HepG2 (cell line): ENCODE data around the gene PTH2. TPM values are rescaled to one million over a fixed set of nuclear protein-coding genes. Genes with fewer than 3 reads are reported as not detected.

Experiments used
- ATAC-seq: fragments of 200-7000 bp; cut with Tn5 transposase; 3 replicates; pipeline ENCODE4 v1.9.1; 2020; ENCODE audit warnings: mild to moderate bottlenecking, moderate library complexity
- BruUV-seq: library from RNA; stranded (reverse); fragments of 400-500 nt; replicated peaks from 2 replicates; lab custom pipeline; 2021; lab: Mats Ljungman, UMichigan
- CTCF ChIA-PET: fragments of 300-600 bp; formaldehyde crosslinking; extraction: SDS; loops from one replicate; lab custom pipeline; 2021; ENCODE audit warnings: low total read pairs, inconsistent platforms, low intra/inter-chr PET ratio; lab: Yijun Ruan, JAX
- POLR2A ChIA-PET: fragments of 350-600 bp; sonication (Branson Sonifier 250); formaldehyde crosslinking; loops from one replicate; lab custom pipeline; 2020; ENCODE audit warnings: antibody characterized with exemption, inconsistent platforms; lab: Yijun Ruan, JAX
- DNase-seq: peaks from one replicate; pipeline ENCODE4 v3.0.0-alpha.2; 2015; ENCODE audit warnings: low spot score
- FAIRE-seq: peaks from 3 replicates; lab custom pipeline; 2011; peaks lifted over from hg19 to GRCh38; lab: Jason Lieb, UNC
- H2AFZ ChIP-seq: one replicate; pipeline ENCODE4 v1.6.1; 2011; ENCODE audit warnings: low read length, inconsistent platforms
- H3K27ac ChIP-seq: fragments of 300-600 bp; 3 replicates; pipeline ENCODE4 v1.8.0; 2011; ENCODE audit warnings: mixed run types, mild to moderate bottlenecking, mixed read lengths, low read length, inconsistent platforms; ENCODE audit not compliant: insufficient read depth; ENCODE audit errors: extremely low read length
- H3K27me3 ChIP-seq, 2 experiments: fragments of 200-600 bp in 1 of 2; 2 replicates in 1 of 2; 3 replicates in 1 of 2; pipeline versions ENCODE4 v1.6.0 to v1.8.0; 2011; ENCODE audit warnings: low read length in 2 of 2, mild to moderate bottlenecking in 2 of 2, moderate library complexity in 2 of 2, inconsistent platforms in 1 of 2; ENCODE audit not compliant: insufficient read depth in 2 of 2, control insufficient read depth in 1 of 2
- H3K36me3 ChIP-seq, 2 experiments: fragments of 200-600 bp in 1 of 2; replicated peaks in 1 of 2; 2 replicates in 1 of 2; 3 replicates in 1 of 2; pipeline versions ENCODE4 v1.5.1 to v1.8.0; 2011; ENCODE audit warnings: low read length in 2 of 2, inconsistent platforms in 1 of 2; ENCODE audit not compliant: insufficient read depth in 2 of 2, control insufficient read depth in 1 of 2
- H3K4me1 ChIP-seq: 2 replicates; pipeline ENCODE4 v1.5.1; 2012; ENCODE audit warnings: low read length, inconsistent platforms; ENCODE audit not compliant: insufficient read depth
- H3K4me2 ChIP-seq: 2 replicates; pipeline ENCODE4 v1.6.0; 2011; ENCODE audit warnings: low read depth, low read length, inconsistent platforms
- H3K4me3 ChIP-seq, 3 experiments: fragments of 200-600 bp in 1 of 3; sonication (generic), shearing (Covaris generic) in 1 of 3; replicated peaks in 1 of 3; 2 replicates each; pipeline ENCODE4 v1.5.1; 2011 to 2016; ENCODE audit warnings: low read length in 3 of 3, inconsistent platforms in 2 of 3, low read depth in 2 of 3, mild to moderate bottlenecking in 2 of 3, control low read depth in 1 of 3, mixed read lengths in 1 of 3; ENCODE audit not compliant: insufficient read depth in 1 of 3
- H3K79me2 ChIP-seq: one replicate; pipeline ENCODE4 v1.6.1; 2011; ENCODE audit warnings: low read length, inconsistent platforms; ENCODE audit not compliant: insufficient read depth
- H3K9ac ChIP-seq: 2 replicates; pipeline ENCODE4 v1.6.0; 2011; ENCODE audit warnings: mild to moderate bottlenecking, low read depth, low read length, inconsistent platforms; ENCODE audit not compliant: insufficient read depth
- H3K9me3 ChIP-seq: 2 replicates; pipeline ENCODE4 v1.5.1; 2012; ENCODE audit warnings: mild to moderate bottlenecking, low read length
- H4K20me1 ChIP-seq: 2 replicates; pipeline ENCODE4 v1.6.0; 2011; ENCODE audit warnings: inconsistent platforms, mild to moderate bottlenecking, low read length, moderate library complexity; ENCODE audit not compliant: insufficient read depth
- EZH2 ChIP-seq: conservative IDR thresholded peaks from 2 replicates; pipeline ENCODE4 v1.6.1; 2012; ENCODE audit warnings: mild to moderate bottlenecking, low read depth, low read length, moderate library complexity
- HHEX ChIP-seq: IDR thresholded peaks from 2 replicates; pipeline ENCODE4 v1.6.1; 2016; ENCODE audit warnings: control low read depth
- NFIC ChIP-seq: IDR thresholded peaks from 2 replicates; pipeline ENCODE4 v1.6.1; 2012; ENCODE audit warnings: mild to moderate bottlenecking, low read length, inconsistent platforms
- YY1 ChIP-seq: IDR thresholded peaks from 2 replicates; pipeline ENCODE4 v1.6.1; 2011; ENCODE audit warnings: low read length, low read depth, moderate library complexity, mild to moderate bottlenecking; ENCODE audit not compliant: insufficient read depth, insufficient replicate concordance
- ZNF564 ChIP-seq: sonication (generic); formaldehyde crosslinking; IDR thresholded peaks from 2 replicates; pipeline ENCODE4 v1.8.1; 2023; ENCODE audit warnings: mild to moderate bottlenecking, missing genetic modification reagents
- ZNF652 ChIP-seq: IDR thresholded peaks from 2 replicates; pipeline ENCODE4 v1.6.1; 2016; ENCODE audit warnings: low read depth, borderline replicate concordance
- WGBS: methylation state at CpG from one replicate; pipeline ENCODE4 v1.1.6; 2017; ENCODE audit warnings: low lambda C conversion rate; 5-methylcytosine and 5-hydroxymethylcytosine counted together
- in situ Hi-C: cut with HindIII; loops from 2 replicates; pipeline ENCODE4 v1.10.0; 2017; ENCODE audit warnings: low pct_unique_long_range_greater_than_20kb; ENCODE audit not compliant: extremely low pct_ligation_motif_present
- intact Hi-C: fragments of 100-400 bp; cut with micrococcal nuclease; formaldehyde crosslinking; loops from one replicate; pipeline ENCODE4 v1.10.0; 2022; ENCODE audit not compliant: unreplicated experiment
- polyA plus RNA-seq, 8 experiments: library from polyadenylated mRNA; depleted of rRNA in 3 of 8; stranded (reverse) in 7 of 8; unstranded in 1 of 8; fragments of >200 nt; fragmentation: Illumina TruSeq in 4 of 8; extraction: Trizol in 4 of 8; gene quantifications; 2 replicates each; pipeline versions ENCODE4 v1.2.1 to v1.2.3, GENCODE V29; 2011 to 2016; ENCODE audit warnings: low read depth in 4 of 8, missing spikeins in 1 of 8, mixed read lengths in 1 of 8; ENCODE audit not compliant: insufficient read depth in 1 of 8
- total RNA-seq, 5 experiments: library from RNA; depleted of rRNA; stranded (reverse); fragments of >200 nt; fragmentation: Illumina TruSeq; extraction: Trizol; gene quantifications; 2 replicates each; pipeline ENCODE4 v1.2.3, GENCODE V29; 2016; ENCODE audit warnings: low read depth in 1 of 5
- TF ChIP-seq, protein P1 (sequence below): IDR thresholded peaks from 2 replicates; pipeline ENCODE4 v1.6.1; 2016; ENCODE audit warnings: mild to moderate bottlenecking
- TF ChIP-seq, protein P2 (sequence below): sonication (generic); formaldehyde crosslinking; IDR thresholded peaks from 2 replicates; pipeline ENCODE4 v1.5.0; 2020; ENCODE audit warnings: missing genetic modification reagents

The PTH2 gene
- total and polyA plus RNA-seq, 2 of the 13 experiments (the other 11 are each of a cell fraction or from before 2014, with no cell fraction given) = not detected

DNA sequence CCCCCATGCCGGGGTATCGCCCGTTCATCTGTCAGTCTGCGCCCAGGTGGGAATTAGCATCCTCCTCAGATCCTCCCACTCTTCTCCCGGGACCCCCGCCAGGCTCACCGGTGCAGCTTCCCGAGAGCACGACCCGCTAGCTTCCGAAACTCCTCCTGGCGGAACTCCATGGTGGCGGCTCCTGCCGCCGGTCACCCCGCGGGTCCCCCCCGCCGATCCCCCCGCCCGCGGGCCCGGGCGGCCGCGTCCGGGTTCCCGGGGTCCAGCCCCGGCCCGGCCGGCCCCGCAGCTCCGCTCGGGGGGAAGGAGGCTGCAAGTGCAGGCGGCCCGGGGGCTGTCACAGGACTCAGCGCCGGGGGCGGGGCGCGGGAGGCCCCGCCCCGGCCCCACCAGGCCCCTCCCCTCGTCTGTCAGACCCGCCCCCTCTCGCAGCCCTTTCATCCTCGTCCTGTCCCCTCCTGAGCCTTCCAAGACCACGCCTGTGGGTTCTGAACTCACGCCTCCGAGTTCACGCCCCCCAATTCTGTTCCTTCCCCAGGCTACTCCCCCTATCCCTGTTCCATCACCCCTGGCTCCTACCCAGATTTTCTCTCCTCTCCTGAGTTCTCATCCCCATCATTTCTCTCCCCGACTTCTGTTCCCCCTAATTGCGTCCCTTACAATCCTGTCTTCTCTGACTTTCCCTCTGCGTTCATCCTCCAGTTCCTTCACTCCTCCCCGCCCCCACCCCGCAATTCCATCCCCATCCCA is 18.1 kb upstream of the PTH2 start, which contains the start of gene SLC17A7:
Gene SLC17A7, minus strand, starts transcription at position 318 of the 750 bp plus-strand sequence. Its CDS starts 148 bp downstream, at position 170.
- no peaks in the 10 kb centered on the region for H3K79me2 ChIP-seq
- no peaks in the 10 kb centered on the region for H3K9me3 ChIP-seq
- ChIA-PET POLR2A (interaction anchor here (1.0 to 2.1 kb wide), 4 partner anchors 10 to 80 kb away, joined by 3 to 21 read pairs (median 14); partner anchors contain the start of genes ALDH16A1 and PIH1D1), CTCF (no interaction called here)
- DNase-seq (no peak), FAIRE-seq (no peak), ATAC-seq (no peak)
- in situ Hi-C loops = no loop called here
- WGBS = 10% methylated on average over 20 of the region's 56 CpGs
- peaks cover 0 to under 1% of the 10 kb centered on the region in 2 experiments; a peak in 1 of 5 replicates for H3K36me3 ChIP-seq
- peak; percentile 97 for TF ChIP-seq ZNF564
- TF ChIP-seq, protein P1, sequence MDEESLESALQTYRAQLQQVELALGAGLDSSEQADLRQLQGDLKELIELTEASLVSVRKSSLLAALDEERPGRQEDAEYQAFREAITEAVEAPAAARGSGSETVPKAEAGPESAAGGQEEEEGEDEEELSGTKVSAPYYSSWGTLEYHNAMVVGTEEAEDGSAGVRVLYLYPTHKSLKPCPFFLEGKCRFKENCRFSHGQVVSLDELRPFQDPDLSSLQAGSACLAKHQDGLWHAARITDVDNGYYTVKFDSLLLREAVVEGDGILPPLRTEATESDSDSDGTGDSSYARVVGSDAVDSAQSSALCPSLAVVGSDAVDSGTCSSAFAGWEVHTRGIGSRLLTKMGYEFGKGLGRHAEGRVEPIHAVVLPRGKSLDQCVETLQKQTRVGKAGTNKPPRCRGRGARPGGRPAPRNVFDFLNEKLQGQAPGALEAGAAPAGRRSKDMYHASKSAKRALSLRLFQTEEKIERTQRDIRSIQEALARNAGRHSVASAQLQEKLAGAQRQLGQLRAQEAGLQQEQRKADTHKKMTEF (CRISPR knock-in tag) = no peak
- H3K9ac ChIP-seq = no peak within 1 kb of the TSS
- H3K27ac ChIP-seq = no peak within 1 kb of the TSS
- intact Hi-C loops = no loop called here
- BruUV-seq = no TSS peak
- H3K27me3 ChIP-seq = peaks cover 8 to 56% of the 10 kb centered on the region in 2 experiments
- H4K20me1 ChIP-seq = peaks cover 5% of the 10 kb centered on the region; the same call in 1 of the 2 replicates
- peak within 1 kb of the TSS; percentile 26 to 76 (median 70); a peak in 4 of 6 replicates for H3K4me3 ChIP-seq
- peaks cover 18% of the 10 kb centered on the region for H3K4me1 ChIP-seq
- no peak within 1 kb of the TSS for H2AFZ ChIP-seq
- peak within 1 kb of the TSS; percentile 75 for H3K4me2 ChIP-seq

DNA sequence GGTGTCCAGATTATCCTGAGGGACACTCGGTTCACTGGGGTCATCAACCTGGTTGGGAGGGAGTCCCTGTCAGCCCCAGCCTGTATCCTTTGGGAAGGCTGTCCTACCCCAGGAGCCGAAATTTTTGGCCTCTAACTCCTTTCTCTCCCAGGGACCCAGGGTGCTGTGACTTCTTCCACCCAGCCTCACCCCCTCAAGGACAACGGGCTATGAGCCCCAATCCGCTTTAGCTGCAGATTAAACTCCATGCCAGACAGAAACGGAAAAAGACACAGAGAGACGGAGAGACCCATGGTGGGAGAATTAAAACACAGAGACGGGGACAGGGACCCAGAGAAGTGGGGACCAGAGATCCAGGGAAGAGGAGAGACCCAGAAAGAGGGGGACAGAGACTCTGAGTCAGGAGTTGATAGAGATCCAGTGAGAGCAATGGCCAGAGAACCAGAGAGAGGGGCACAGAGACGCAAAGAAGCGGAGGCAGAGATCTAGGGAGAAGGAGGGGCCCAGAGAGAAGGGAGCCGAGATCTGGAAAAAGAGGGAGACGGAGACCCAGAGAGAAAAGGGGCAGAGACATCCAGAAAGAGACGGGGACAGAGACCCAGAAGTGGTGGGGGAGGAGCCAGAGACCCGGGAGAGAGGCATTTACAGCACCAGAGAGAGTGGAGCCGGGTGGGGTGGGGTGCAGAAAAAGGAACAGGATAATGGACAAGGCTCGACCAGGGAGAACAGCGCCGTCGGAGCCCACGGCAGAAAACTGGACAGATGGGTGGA is 17.4 kb upstream of the PTH2 start:
- Histone ChIP-seq H4K20me1 (peaks cover 5% of the 10 kb centered on the region; the same call in 1 of the 2 replicates), H3K9ac (no peak overlapping the region), H3K4me3 (peak overlapping the region in 2 of 3 experiments; percentile 22 to 64; a peak in 2 of 6 replicates), H2AFZ (no peak overlapping the region), H3K27ac (no peak overlapping the region), H3K79me2 (no peaks in the 10 kb centered on the region), H3K4me2 (peak overlapping the region; percentile 71), H3K4me1 (peaks cover 17% of the 10 kb centered on the region), H3K9me3 (no peaks in the 10 kb centered on the region), H3K36me3 (no peaks in the 10 kb centered on the region), H3K27me3 (peaks cover 8 to 63% of the 10 kb centered on the region in 2 experiments)
- CTCF ChIA-PET = no interaction called here
- WGBS = 13% methylated on average over 18 of the region's 19 CpGs
- no peak for TF ChIP-seq NFIC
- TF ChIP-seq, protein P2, sequence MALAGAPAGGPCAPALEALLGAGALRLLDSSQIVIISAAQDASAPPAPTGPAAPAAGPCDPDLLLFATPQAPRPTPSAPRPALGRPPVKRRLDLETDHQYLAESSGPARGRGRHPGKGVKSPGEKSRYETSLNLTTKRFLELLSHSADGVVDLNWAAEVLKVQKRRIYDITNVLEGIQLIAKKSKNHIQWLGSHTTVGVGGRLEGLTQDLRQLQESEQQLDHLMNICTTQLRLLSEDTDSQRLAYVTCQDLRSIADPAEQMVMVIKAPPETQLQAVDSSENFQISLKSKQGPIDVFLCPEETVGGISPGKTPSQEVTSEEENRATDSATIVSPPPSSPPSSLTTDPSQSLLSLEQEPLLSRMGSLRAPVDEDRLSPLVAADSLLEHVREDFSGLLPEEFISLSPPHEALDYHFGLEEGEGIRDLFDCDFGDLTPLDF (CRISPR knock-in tag) = no peak
- TF ChIP-seq EZH2 = peak; percentile 66; the same call in 1 of the 2 replicates
- no peak for TF ChIP-seq ZNF652 (CRISPR knock-in tag)
- no peak for TF ChIP-seq HHEX (CRISPR knock-in tag)
- TF ChIP-seq YY1 = no peak
- DNase-seq (no peak), FAIRE-seq (no peak), ATAC-seq (no peak)
- intact Hi-C loops (no loop called here), in situ Hi-C loops (no loop called here)
- POLR2A ChIA-PET = interaction anchor here (2.0 kb wide), 1 partner anchor 13 kb away, joined by 8 read pairs; the partner anchor contains the start of gene ALDH16A1
- BruUV-seq = no TSS peak
